HepG2 (cell line): Measurements from ENCODE around the gene INF2. TPM values are rescaled to one million over a fixed set of nuclear protein-coding genes. Genes with fewer than 3 reads are reported as not detected.

ENCODE experiments used
- ATAC-seq: fragments of 200-7000 bp; cut with Tn5 transposase; 3 replicates; pipeline ENCODE4 v1.9.1; 2020; ENCODE audit warnings: mild to moderate bottlenecking, moderate library complexity
- Bru-seq: library from RNA; stranded (reverse); fragments of 400-500 nt; gene quantifications from one replicate; lab custom pipeline; 2021; lab: Mats Ljungman, UMichigan
- BruChase-seq, 2 experiments: library from RNA; stranded (reverse); fragments of 400-500 nt; gene quantifications; one replicate each; lab custom pipeline; 2021; lab: Mats Ljungman, UMichigan
- BruUV-seq: library from RNA; stranded (reverse); fragments of 400-500 nt; replicated peaks from 2 replicates; lab custom pipeline; 2021; lab: Mats Ljungman, UMichigan
- CTCF ChIA-PET: fragments of 300-600 bp; formaldehyde crosslinking; extraction: SDS; loops from one replicate; lab custom pipeline; 2021; ENCODE audit warnings: low total read pairs, inconsistent platforms, low intra/inter-chr PET ratio; lab: Yijun Ruan, JAX
- POLR2A ChIA-PET: fragments of 350-600 bp; sonication (Branson Sonifier 250); formaldehyde crosslinking; loops from one replicate; lab custom pipeline; 2020; ENCODE audit warnings: antibody characterized with exemption, inconsistent platforms; lab: Yijun Ruan, JAX
- DNase-seq: peaks from one replicate; pipeline ENCODE4 v3.0.0-alpha.2; 2015; ENCODE audit warnings: low spot score
- FAIRE-seq: peaks from 3 replicates; lab custom pipeline; 2011; peaks lifted over from hg19 to GRCh38; lab: Jason Lieb, UNC
- H2AFZ ChIP-seq: one replicate; pipeline ENCODE4 v1.6.1; 2011; ENCODE audit warnings: low read length, inconsistent platforms
- H3K27ac ChIP-seq: fragments of 300-600 bp; 3 replicates; pipeline ENCODE4 v1.8.0; 2011; ENCODE audit warnings: mixed run types, mild to moderate bottlenecking, mixed read lengths, low read length, inconsistent platforms; ENCODE audit not compliant: insufficient read depth; ENCODE audit errors: extremely low read length
- H3K27me3 ChIP-seq, 2 experiments: fragments of 200-600 bp in 1 of 2; 2 replicates in 1 of 2; 3 replicates in 1 of 2; pipeline versions ENCODE4 v1.6.0 to v1.8.0; 2011; ENCODE audit warnings: low read length in 2 of 2, mild to moderate bottlenecking in 2 of 2, moderate library complexity in 2 of 2, inconsistent platforms in 1 of 2; ENCODE audit not compliant: insufficient read depth in 2 of 2, control insufficient read depth in 1 of 2
- H3K36me3 ChIP-seq, 2 experiments: fragments of 200-600 bp in 1 of 2; replicated peaks in 1 of 2; 2 replicates in 1 of 2; 3 replicates in 1 of 2; pipeline versions ENCODE4 v1.5.1 to v1.8.0; 2011; ENCODE audit warnings: low read length in 2 of 2, inconsistent platforms in 1 of 2; ENCODE audit not compliant: insufficient read depth in 2 of 2, control insufficient read depth in 1 of 2
- H3K4me1 ChIP-seq: 2 replicates; pipeline ENCODE4 v1.5.1; 2012; ENCODE audit warnings: low read length, inconsistent platforms; ENCODE audit not compliant: insufficient read depth
- H3K4me2 ChIP-seq: 2 replicates; pipeline ENCODE4 v1.6.0; 2011; ENCODE audit warnings: low read depth, low read length, inconsistent platforms
- H3K4me3 ChIP-seq, 3 experiments: fragments of 200-600 bp in 1 of 3; sonication (generic), shearing (Covaris generic) in 1 of 3; replicated peaks in 1 of 3; 2 replicates each; pipeline ENCODE4 v1.5.1; 2011 to 2016; ENCODE audit warnings: low read length in 3 of 3, inconsistent platforms in 2 of 3, low read depth in 2 of 3, mild to moderate bottlenecking in 2 of 3, control low read depth in 1 of 3, mixed read lengths in 1 of 3; ENCODE audit not compliant: insufficient read depth in 1 of 3
- H3K79me2 ChIP-seq: one replicate; pipeline ENCODE4 v1.6.1; 2011; ENCODE audit warnings: low read length, inconsistent platforms; ENCODE audit not compliant: insufficient read depth
- H3K9ac ChIP-seq: 2 replicates; pipeline ENCODE4 v1.6.0; 2011; ENCODE audit warnings: mild to moderate bottlenecking, low read depth, low read length, inconsistent platforms; ENCODE audit not compliant: insufficient read depth
- H3K9me3 ChIP-seq: 2 replicates; pipeline ENCODE4 v1.5.1; 2012; ENCODE audit warnings: mild to moderate bottlenecking, low read length
- H4K20me1 ChIP-seq: 2 replicates; pipeline ENCODE4 v1.6.0; 2011; ENCODE audit warnings: inconsistent platforms, mild to moderate bottlenecking, low read length, moderate library complexity; ENCODE audit not compliant: insufficient read depth
- ATF5 ChIP-seq: sonication (generic); formaldehyde crosslinking; IDR thresholded peaks from 2 replicates; pipeline ENCODE4 v1.4.0; 2020; ENCODE audit warnings: mild to moderate bottlenecking, low read depth, missing genetic modification reagents
- BORCS8-MEF2B ChIP-seq: sonication (generic); formaldehyde crosslinking; IDR thresholded peaks from 2 replicates; pipeline ENCODE4 v1.8.0; 2022; ENCODE audit warnings: mild to moderate bottlenecking, missing genetic modification reagents
- HMG20A ChIP-seq: IDR thresholded peaks from 2 replicates; pipeline ENCODE4 v1.6.1; 2016; ENCODE audit warnings: borderline replicate concordance
- PCBP2 ChIP-seq: fragments of 200-400 bp; formaldehyde crosslinking; optimal IDR thresholded peaks from 2 replicates; pipeline ENCODE3; 2018; ENCODE audit warnings: low read length, low read depth; ENCODE audit not compliant: poor library complexity, severe bottlenecking
- USF2 ChIP-seq, 2 experiments: sonication (generic) in 1 of 2; formaldehyde crosslinking in 1 of 2; IDR thresholded peaks; 2 replicates each; pipeline versions ENCODE4 v1.5.1 to v1.6.1; 2011 to 2020; ENCODE audit warnings: borderline replicate concordance in 1 of 2, low read depth in 1 of 2, low read length in 1 of 2, mild to moderate bottlenecking in 1 of 2, missing genetic modification reagents in 1 of 2, moderate library complexity in 1 of 2
- ZNF253 ChIP-seq: sonication (generic); formaldehyde crosslinking; IDR thresholded peaks from 2 replicates; pipeline ENCODE4 v1.8.0; 2022; ENCODE audit warnings: mild to moderate bottlenecking, missing genetic modification reagents, borderline replicate concordance
- ZNF605 ChIP-seq: sonication (generic); formaldehyde crosslinking; IDR thresholded peaks from 2 replicates; pipeline ENCODE4 v1.8.0; 2022; ENCODE audit warnings: mild to moderate bottlenecking, missing genetic modification reagents
- ZNF615 ChIP-seq: sonication (generic); formaldehyde crosslinking; IDR thresholded peaks from 2 replicates; pipeline ENCODE4 v1.5.0; 2020; ENCODE audit warnings: mild to moderate bottlenecking, missing genetic modification reagents, borderline replicate concordance
- ZNF672 ChIP-seq: sonication (generic); formaldehyde crosslinking; IDR thresholded peaks from 2 replicates; pipeline ENCODE4 v1.8.1; 2022; ENCODE audit warnings: missing genetic modification reagents
- WGBS: methylation state at CpG from one replicate; pipeline ENCODE4 v1.1.6; 2017; ENCODE audit warnings: low lambda C conversion rate; 5-methylcytosine and 5-hydroxymethylcytosine counted together
- in situ Hi-C: cut with HindIII; loops from 2 replicates; pipeline ENCODE4 v1.10.0; 2017; ENCODE audit warnings: low pct_unique_long_range_greater_than_20kb; ENCODE audit not compliant: extremely low pct_ligation_motif_present
- intact Hi-C: fragments of 100-400 bp; cut with micrococcal nuclease; formaldehyde crosslinking; loops from one replicate; pipeline ENCODE4 v1.10.0; 2022; ENCODE audit not compliant: unreplicated experiment
- long read RNA-seq, 2 experiments: library from RNA in 1 of 2; library from polyadenylated mRNA in 1 of 2; stranded (forward) in 1 of 2; unstranded in 1 of 2; transcript quantifications; one replicate each; pipeline ENCODE4 v2.0.0, GENCODE V29; 2019 to 2022
- polyA minus RNA-seq, 3 experiments: library from RNA; depleted of rRNA, polyadenylated mRNA; stranded (reverse); fragments of >200 nt; gene quantifications; 2 replicates each; pipeline ENCODE4 v1.2.3, GENCODE V29; 2011; ENCODE audit warnings: low replicate concordance in 1 of 3
- polyA plus RNA-seq, 8 experiments: library from polyadenylated mRNA; depleted of rRNA in 3 of 8; stranded (reverse) in 7 of 8; unstranded in 1 of 8; fragments of >200 nt; fragmentation: Illumina TruSeq in 4 of 8; extraction: Trizol in 4 of 8; gene quantifications; 2 replicates each; pipeline versions ENCODE4 v1.2.1 to v1.2.3, GENCODE V29; 2011 to 2016; ENCODE audit warnings: low read depth in 4 of 8, missing spikeins in 1 of 8, mixed read lengths in 1 of 8; ENCODE audit not compliant: insufficient read depth in 1 of 8
- total RNA-seq, 5 experiments: library from RNA; depleted of rRNA; stranded (reverse); fragments of >200 nt; fragmentation: Illumina TruSeq; extraction: Trizol; gene quantifications; 2 replicates each; pipeline ENCODE4 v1.2.3, GENCODE V29; 2016; ENCODE audit warnings: low read depth in 1 of 5
- TF ChIP-seq, protein P1 (sequence below): sonication (generic); formaldehyde crosslinking; IDR thresholded peaks from 2 replicates; pipeline ENCODE4 v1.8.1; 2023; ENCODE audit warnings: mild to moderate bottlenecking, missing genetic modification reagents, borderline replicate concordance
- TF ChIP-seq, protein P2 (sequence below): sonication (generic); formaldehyde crosslinking; conservative IDR thresholded peaks from 2 replicates; pipeline ENCODE4 v1.8.0; 2022; ENCODE audit warnings: mild to moderate bottlenecking, moderate library complexity, missing genetic modification reagents

INF2 gene
- total RNA-seq (2016; rRNA removed; fragmentation: Illumina TruSeq; extraction: Trizol) (16.4 and 18.1 TPM in 2 replicates), polyA plus RNA-seq (2011; rRNA removed) (26.4 and 33.4 TPM in 2 replicates), polyA minus RNA-seq (2011; rRNA and poly(A)+ RNA removed; ENCODE audit: low replicate concordance) (34.0 and 46.7 TPM in 2 replicates), Bru-seq, nascent RNA (percentile 57 among the genes with signal in this experiment), BruChase-seq, experiment 1, labeled RNA remaining after a 6-hour chase (percentile 66 among the genes with signal in this experiment), BruChase-seq, experiment 2, labeled RNA remaining after a 2-hour chase (percentile 59 among the genes with signal in this experiment)
- 11.2 and 14.6 TPM in 2 replicates for total RNA-seq (2016; cell fraction: cytosol; rRNA removed; fragmentation: Illumina TruSeq; extraction: Trizol; ENCODE audit: low read depth)
- total RNA-seq (2016; cell fraction: insoluble cytoplasmic fraction; rRNA removed; fragmentation: Illumina TruSeq; extraction: Trizol), result 17.0 and 18.3 TPM in 2 replicates
- 23.4 and 24.7 TPM in 2 replicates for total RNA-seq (2016; cell fraction: membrane; rRNA removed; fragmentation: Illumina TruSeq; extraction: Trizol)
- 17.7 and 25.0 TPM in 2 replicates for total RNA-seq (2016; cell fraction: nucleus; rRNA removed; fragmentation: Illumina TruSeq; extraction: Trizol)
- polyA plus RNA-seq (2011; cell fraction: cytosol; rRNA removed), result 14.8 and 26.4 TPM in 2 replicates
- 229 and 296 TPM in 2 replicates for polyA plus RNA-seq (2011; cell fraction: nucleus; rRNA removed)
- 28.4 and 33.9 TPM in 2 replicates for polyA plus RNA-seq (2012)
- polyA plus RNA-seq (2016; cell fraction: cytosol; fragmentation: Illumina TruSeq; extraction: Trizol; ENCODE audit: low read depth), result 13.6 and 14.2 TPM in 2 replicates
- polyA plus RNA-seq (2016; cell fraction: insoluble cytoplasmic fraction; fragmentation: Illumina TruSeq; extraction: Trizol; ENCODE audit: low read depth), result 20.2 and 25.5 TPM in 2 replicates
- polyA plus RNA-seq (2016; cell fraction: membrane; fragmentation: Illumina TruSeq; extraction: Trizol; ENCODE audit: low read depth), result 17.5 and 20.7 TPM in 2 replicates
- polyA plus RNA-seq (2016; cell fraction: nucleus; fragmentation: Illumina TruSeq; extraction: Trizol; ENCODE audit: insufficient read depth, low read depth), result 61.5 and 67.7 TPM in 2 replicates
- 23.8 and 25.1 TPM in 2 replicates for polyA minus RNA-seq (2011; cell fraction: cytosol; rRNA and poly(A)+ RNA removed)
- polyA minus RNA-seq (2011; cell fraction: nucleus; rRNA and poly(A)+ RNA removed), result 29.2 and 32.3 TPM in 2 replicates
- long read RNA-seq, experiment 1, transcript INF2-204 (5 exons, 1,689 nt), result major isoform, 16 of 29 reads
- long read RNA-seq, experiment 1, partial matches to known transcripts, result 10 of 29 reads
- long read RNA-seq, experiment 1, other reads (novel, unspliced or antisense), result 3 of 29 reads
- long read RNA-seq, experiment 2, transcript INF2-204 (5 exons, 1,689 nt), result major isoform, 26 of 145 reads
- long read RNA-seq, experiment 2, partial matches to known transcripts, result 87 of 145 reads
- long read RNA-seq, experiment 2, other reads (novel, unspliced or antisense), result 32 of 145 reads

DNA sequence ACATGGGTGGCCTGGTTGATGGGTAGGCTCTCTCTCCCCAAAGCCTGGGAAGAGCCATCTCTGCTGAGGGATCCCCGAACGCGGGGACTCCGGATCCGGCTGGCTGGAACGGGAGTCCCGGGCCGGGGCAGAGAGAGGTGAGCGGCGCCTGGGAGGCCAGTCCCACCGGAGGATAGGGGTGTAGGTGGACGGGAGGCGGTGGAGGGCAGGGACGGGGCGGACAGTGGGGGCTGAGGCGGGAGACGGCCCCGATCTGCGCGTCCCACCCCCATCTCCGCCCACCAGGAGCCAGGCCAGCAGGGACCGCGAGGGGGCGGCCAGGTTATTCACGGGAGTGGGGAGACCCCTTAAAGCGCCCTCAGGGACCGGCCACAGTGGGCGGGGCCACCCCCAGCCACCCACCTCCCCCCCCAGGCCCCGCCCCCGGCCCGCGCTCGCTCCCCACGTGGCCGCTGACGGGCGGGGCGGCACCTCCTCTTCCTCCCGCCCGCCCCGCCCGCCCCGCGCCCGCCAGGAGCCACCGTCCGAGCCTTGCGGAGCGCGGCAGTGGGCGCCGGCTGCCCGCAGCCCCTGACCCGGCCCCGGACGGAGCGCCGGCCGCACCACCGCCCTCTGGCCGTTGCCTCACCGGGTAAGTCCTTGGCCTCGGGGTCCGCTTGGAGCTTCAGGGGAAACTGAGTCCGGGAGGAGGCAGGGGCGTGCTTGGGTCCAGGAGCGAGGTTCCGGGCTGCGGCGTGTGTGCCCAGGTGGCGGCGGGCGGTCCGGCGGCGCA, at the start of gene INF2:
Gene INF2 (plus strand): TSS at position 510 of the 772 bp plus-strand sequence. CDS start 11,748 bp downstream, outside the sequence.
- POLR2A ChIA-PET, result interaction anchor here (1.4 to 4.5 kb wide), 7 partner anchors 8 to 175 kb away, joined by 3 to 89 read pairs (median 6); partner anchors contain the start of gene CEP170B
- Histone ChIP-seq H3K4me1 (peaks cover 63% of the 10 kb centered on the region), H3K36me3 (no peaks in the 10 kb centered on the region; a peak in 1 of 5 replicates), H3K4me2 (peak within 1 kb of the TSS; percentile 86), H3K9me3 (no peaks in the 10 kb centered on the region), H3K27ac (peak within 1 kb of the TSS; percentile 93), H3K9ac (peak within 1 kb of the TSS; percentile 88), H3K27me3 (no peaks in the 10 kb centered on the region), H2AFZ (no peak within 1 kb of the TSS), H4K20me1 (peaks cover 19% of the 10 kb centered on the region; the same call in 1 of the 2 replicates), H3K4me3 (peak within 1 kb of the TSS; percentile 74 to 90 (median 86)), H3K79me2 (peaks cover 32% of the 10 kb centered on the region)
- intact Hi-C loops, result loop anchor here (5.0 kb wide), 1 partner anchor 37 kb away; no protein-coding TSS in a partner anchor
- no TSS peak for BruUV-seq
- in situ Hi-C loops, result no loop called here
- peak; percentile 62 for DNase-seq
- FAIRE-seq, result no peak
- CTCF ChIA-PET, result no interaction called here
- 4% methylated on average over 5 of the region's 76 CpGs for WGBS
- peak; percentile 57 for ATAC-seq
- TF ChIP-seq USF2 (IDR thresholded peaks at IDR 0.05; ENCODE audit: low read depth, low read length) (no peak), USF2 (CRISPR knock-in tag; IDR thresholded peaks at IDR 0.05; ENCODE audit: borderline replicate concordance) (no peak), ZNF672 (CRISPR knock-in tag) (no peak), ZNF615 (CRISPR knock-in tag) (no peak), BORCS8-MEF2B (no peak), ATF5 (CRISPR knock-in tag) (no peak), ZNF605 (CRISPR knock-in tag) (peak; percentile 77; the same call in 1 of the 2 replicates), ZNF253 (CRISPR knock-in tag) (no peak), PCBP2 (no peak), HMG20A (no peak)
- TF ChIP-seq, protein P1, sequence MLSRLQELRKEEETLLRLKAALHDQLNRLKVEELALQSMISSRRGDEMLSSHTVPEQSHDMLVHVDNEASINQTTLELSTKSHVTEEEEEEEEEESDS (CRISPR knock-in tag), result no peak
- TF ChIP-seq, protein P2, sequence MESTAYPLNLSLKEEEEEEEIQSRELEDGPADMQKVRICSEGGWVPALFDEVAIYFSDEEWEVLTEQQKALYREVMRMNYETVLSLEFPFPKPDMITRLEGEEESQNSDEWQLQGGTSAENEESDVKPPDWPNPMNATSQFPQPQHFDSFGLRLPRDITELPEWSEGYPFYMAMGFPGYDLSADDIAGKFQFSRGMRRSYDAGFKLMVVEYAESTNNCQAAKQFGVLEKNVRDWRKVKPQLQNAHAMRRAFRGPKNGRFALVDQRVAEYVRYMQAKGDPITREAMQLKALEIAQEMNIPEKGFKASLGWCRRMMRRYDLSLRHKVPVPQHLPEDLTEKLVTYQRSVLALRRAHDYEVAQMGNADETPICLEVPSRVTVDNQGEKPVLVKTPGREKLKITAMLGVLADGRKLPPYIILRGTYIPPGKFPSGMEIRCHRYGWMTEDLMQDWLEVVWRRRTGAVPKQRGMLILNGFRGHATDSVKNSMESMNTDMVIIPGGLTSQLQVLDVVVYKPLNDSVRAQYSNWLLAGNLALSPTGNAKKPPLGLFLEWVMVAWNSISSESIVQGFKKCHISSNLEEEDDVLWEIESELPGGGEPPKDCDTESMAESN (CRISPR knock-in tag), result no peak
